GM21515 (cell line): ENCODE measurements around the gene SLC28A3.

Source experiments
- ATAC-seq: cut with Tn5 transposase; IDR thresholded peaks from one replicate; pipeline ENCODE4 v1.9.1; 2021; ENCODE audit not compliant: unreplicated experiment

The SLC28A3 gene

GRCh38 chr9:84251921-84252320 lies 88.6 kb downstream of the SLC28A3 start:
- no peak for ATAC-seq

- no peak for ATAC-seq
Measured at GRCh38 chr9:84241817-84242373, 98.7 kb downstream of the SLC28A3 start.

GRCh38 chr9:84239343-84239742 lies 101.2 kb downstream of the SLC28A3 start:
- ATAC-seq: no peak

GRCh38 chr9:84238652-84239051 lies 101.9 kb downstream of the SLC28A3 start:
- no peak for ATAC-seq

- no peak for ATAC-seq
Measured at GRCh38 chr9:84235511-84235910, 105.0 kb downstream of the SLC28A3 start.

- no peak for ATAC-seq
Measured at GRCh38 chr9:84230355-84231145, 110.0 kb downstream of the SLC28A3 start.

GRCh38 chr9:84229191-84229590 lies 111.4 kb downstream of the SLC28A3 start:
- no peak for ATAC-seq

GRCh38 chr9:84228130-84228720 lies 112.3 kb downstream of the SLC28A3 start:
- ATAC-seq: no peak

GRCh38 chr9:84226126-84226525 lies 114.4 kb downstream of the SLC28A3 start:
- no peak for ATAC-seq
